KG1 (cell line): ENCODE results near the gene TLCD4.

Experiments
- DNase-seq: peaks from one replicate; lab custom pipeline; 2025; lab: John Stamatoyannopoulos, UW

Gene TLCD4

DNA sequence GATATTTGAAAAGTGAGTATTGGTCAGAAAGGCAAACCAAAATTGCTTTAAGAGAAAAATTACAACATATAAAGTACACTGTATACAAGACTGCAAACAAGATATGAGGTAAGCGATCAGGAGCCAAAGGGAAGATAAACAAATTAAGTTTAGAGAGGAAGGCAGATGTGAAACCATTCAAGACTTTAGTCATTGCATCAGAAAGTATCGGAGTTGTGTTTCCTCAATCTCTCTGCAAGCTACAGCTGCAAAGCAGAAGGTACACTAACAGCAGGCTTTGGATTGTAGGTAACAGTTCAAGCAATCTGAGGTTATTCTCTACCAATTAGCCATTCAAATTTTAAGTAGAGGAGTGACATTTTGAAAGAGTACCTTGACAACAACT lies 21.3 kb upstream of the TLCD4 start:
- no peak for DNase-seq

DNA sequence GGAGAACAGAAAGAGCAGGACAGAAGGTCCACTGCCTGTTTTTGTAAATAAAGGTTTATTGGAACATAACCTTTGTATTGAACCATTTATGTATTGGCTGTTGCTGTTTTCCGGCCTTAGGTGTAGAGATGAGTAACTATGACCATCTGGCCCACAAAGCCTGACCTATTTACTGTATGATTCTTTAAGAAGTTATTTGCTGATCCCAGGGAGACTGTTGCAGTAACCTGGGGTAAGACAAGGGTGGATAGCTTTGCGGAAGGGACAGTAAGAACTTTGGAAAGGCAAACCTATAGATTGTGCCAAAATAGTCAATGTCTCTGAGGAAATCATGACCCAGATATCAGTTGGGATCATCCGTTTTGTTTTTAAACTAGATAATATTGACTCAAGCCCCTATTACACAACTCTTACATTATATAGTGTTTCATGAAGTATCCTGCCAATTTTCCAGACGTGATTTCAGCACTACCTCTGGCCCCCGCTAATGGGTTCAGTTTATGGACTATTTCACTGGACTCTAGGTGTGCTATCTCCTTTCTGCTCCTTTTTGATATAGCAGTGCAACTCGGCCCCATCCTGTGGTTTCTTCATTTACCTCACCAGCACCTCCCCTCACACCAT lies 20.8 kb upstream of the TLCD4 start:
- DNase-seq: no peak

GRCh38 chr1:95097426-95097825 lies 19.7 kb upstream of the TLCD4 start:
- DNase-seq: no peak

GRCh38 chr1:95098196-95098595 lies 19.0 kb upstream of the TLCD4 start:
- DNase-seq: no peak

DNA sequence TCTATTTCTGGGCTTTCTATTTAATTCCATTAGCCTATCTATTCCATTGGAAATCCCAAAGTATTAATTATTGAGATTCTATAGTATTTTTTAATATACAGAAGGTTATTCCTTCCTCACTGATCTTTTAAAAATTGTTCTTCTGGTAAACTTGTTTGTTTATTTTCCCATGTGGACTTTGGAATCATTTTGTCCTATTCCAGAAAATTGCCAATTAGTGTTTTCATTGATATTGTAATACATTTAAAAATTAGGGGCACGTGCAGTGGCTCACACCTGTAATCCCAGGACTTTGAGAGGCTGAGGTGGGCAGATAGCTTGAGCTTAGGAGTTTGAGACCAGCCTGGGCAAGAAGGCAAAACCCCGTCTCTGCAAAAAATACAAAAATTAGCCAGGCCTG lies 8.4 kb upstream of the TLCD4 start:
- no peak for DNase-seq

GRCh38 chr1:95111014-95111413 lies 6.1 kb upstream of the TLCD4 start:
- DNase-seq: no peak

DNA sequence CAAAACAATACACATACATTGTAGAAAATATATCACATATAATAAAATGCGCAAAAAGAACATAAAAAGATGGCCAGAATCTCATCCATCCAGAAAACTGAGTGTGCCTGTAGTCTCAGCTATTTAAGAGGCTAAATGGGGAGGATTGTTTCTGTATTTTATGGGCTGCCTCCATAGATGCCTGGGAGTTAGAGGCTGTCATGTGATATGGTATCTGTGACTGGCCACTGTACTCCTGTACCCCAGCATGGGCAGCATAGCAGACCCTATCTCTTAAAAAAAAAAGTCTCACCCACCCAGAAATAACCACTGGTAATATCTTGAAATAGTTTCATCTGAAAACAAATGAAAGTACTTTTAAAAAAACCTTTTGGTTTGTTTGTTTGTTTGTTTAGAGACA lies 3.5 kb upstream of the TLCD4 start:
- DNase-seq: no peak

GRCh38 chr1:95115708-95116137 lies 1.4 kb upstream of the TLCD4 start:
- no peak for DNase-seq

GRCh38 chr1:95116580-95117206 lies 462 bp upstream of the TLCD4 start:
- DNase-seq: peak; percentile 15

DNA sequence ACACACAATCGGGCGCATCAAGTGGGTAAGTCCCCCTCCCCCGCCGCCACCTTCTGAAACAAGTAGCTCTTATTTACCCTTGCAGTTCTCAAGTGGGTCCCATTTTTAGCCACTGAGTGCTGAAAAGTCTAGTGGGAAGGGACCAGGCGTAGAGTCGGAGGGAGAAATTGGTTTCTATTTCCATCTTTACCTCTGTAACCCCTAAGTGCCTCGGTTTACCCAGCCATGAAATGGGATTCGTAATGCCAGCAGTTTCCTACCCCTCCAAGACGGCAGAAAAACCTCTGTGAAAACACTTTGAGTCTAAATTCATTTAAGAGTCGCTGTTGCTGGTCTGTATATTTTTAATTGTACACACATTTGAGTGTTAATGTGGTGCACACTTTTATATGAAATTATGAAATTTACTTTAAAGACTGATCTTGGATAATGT lies 928 bp downstream of the TLCD4 start:
- no peak for DNase-seq

DNA sequence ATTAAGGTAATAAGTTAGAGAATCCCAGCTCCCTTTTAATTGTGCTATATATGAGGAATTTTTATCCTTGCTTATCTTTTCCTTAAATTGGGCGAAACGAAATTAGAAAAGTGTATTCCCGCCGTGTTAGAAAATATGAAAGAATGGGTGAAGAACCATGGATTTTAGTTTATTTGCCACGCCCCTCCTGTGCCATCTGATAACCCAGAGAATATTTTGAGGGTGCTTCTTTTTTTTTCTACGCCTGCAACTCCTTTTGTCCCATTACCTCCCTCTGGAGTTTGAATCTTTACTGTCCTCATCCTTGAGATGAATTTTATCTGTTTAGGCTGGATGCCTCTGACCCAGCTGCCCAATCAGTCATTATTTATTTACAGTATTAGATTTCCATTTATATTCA lies 1.6 kb downstream of the TLCD4 start:
- no peak for DNase-seq

GRCh38 chr1:95119273-95119672 lies 2.1 kb downstream of the TLCD4 start:
- DNase-seq: no peak

GRCh38 chr1:95122151-95122697 lies 5.1 kb downstream of the TLCD4 start:
- no peak for DNase-seq

- no peak for DNase-seq
Measured at GRCh38 chr1:95124342-95124741, 7.2 kb downstream of the TLCD4 start.

GRCh38 chr1:95126366-95126765 lies 9.2 kb downstream of the TLCD4 start:
- DNase-seq: no peak

GRCh38 chr1:95126846-95127245 lies 9.7 kb downstream of the TLCD4 start:
- no peak for DNase-seq

DNA sequence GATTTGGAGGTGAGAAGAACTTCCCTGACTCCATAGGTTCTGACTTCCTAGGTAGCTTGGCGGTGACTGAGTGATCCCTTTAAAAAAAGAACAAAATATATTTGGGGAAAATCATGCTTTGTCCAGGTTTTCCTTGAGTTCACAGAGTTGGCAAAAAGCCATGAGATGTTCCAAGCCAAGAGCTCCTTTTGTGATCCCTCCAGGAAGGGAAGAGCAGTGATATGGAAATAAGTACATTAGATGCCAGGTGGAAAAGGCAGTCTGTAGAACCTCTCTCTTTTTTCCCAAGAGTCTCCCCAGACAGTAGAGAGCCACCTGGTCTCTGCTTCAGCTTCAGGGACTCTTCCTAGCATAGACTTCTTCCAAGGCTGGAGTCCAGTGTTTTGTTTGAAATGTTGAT lies 10.2 kb downstream of the TLCD4 start:
- no peak for DNase-seq

GRCh38 chr1:95132762-95133161 lies 15.6 kb downstream of the TLCD4 start:
- no peak for DNase-seq

DNA sequence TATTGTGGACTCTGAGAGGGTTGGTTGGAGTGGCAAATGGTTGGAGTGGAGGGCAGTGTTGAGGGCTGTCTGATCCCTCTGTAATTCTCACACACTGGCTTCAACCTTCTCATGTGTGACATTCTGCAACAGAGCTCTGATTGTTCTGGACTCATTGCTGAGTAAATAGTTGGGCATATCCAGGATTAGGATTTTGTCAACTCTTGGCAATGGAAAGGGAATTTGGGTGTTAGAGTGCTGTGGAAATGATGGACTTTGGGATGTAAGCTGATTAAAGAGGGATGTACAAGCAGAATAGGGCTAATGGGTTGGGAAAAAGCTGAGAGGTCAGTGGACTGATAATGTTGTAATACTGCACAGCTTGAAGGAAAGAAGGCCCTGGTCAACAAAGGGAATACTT lies 16.5 kb downstream of the TLCD4 start:
- no peak for DNase-seq

GRCh38 chr1:95138223-95138622 lies 21.1 kb downstream of the TLCD4 start:
- no peak for DNase-seq

DNA sequence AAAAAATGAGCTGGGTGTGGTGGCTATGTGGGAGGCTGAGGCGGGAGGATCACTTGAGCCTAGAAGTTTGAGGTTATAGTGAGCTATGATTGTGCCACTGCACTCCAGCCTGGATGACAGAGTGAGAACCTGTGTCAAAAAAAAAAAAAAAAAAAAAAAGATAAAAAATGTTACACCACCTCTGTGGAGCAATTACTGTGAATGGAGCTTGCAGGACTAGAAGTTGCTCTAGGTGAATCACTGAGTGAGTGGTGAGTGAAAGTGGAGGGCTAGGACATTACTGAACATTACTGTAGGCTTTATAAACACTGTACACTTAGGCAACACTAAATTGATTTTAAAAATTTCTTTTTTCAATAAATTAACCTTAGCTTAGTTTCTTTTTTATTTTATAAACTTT lies 21.9 kb downstream of the TLCD4 start:
- no peak for DNase-seq

DNA sequence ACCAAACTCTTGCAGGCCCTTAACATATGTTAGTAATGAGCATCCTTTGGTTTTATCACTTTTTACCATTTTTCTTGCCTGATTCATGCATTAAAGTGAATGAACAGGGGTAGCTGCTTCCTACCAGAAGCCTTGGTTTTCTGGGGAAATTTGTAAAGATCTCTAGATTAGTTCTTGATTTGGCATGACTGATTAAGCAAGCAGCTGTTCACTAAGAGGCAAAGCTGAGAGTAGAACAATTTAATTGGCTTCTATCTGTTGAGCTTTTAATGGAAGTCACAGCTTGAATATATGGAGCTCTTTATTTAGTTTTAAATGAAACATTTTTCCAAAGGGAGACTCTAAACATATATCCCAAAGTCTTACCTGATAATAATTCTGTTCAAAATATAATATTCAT lies 23.6 kb downstream of the TLCD4 start:
- no peak for DNase-seq

- DNase-seq: no peak
Measured at GRCh38 chr1:95145493-95145892, 28.3 kb downstream of the TLCD4 start.

DNA sequence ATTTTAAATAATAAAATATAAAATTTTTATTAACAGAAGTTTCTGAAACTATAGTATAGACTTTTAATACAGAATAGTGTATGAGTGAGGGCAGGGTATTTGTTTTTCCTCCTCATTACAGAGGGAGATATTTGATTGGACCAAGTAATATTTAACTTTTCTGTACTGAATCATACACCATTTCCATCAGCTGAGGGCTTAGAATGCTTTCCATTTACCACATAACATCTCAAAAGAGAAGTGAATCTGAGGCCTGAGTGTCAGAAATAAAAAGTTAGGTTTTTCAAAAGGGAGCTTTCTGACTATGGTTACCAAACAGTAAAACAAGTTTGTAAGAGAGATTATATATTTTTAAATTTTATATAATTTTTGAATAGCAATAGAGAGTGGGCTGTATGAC lies 29.5 kb downstream of the TLCD4 start:
- no peak for DNase-seq
